Umbilical cord (tissue), 2 donors: ENCODE results near the gene GNB4. TPM values are rescaled to one million over a fixed set of nuclear protein-coding genes. Genes with fewer than 3 reads are reported as not detected.

Source experiments
- DNase-seq: peaks from one replicate; pipeline ENCODE4 v3.0.0-alpha.2; 2015; ENCODE audit warnings: low spot score
- total RNA-seq: library from RNA; depleted of rRNA; stranded (reverse); fragments of >200 nt; gene quantifications from one replicate; pipeline ENCODE4 v1.2.3, GENCODE V29; 2014; ENCODE audit warnings: low replicate concordance; ENCODE audit not compliant: insufficient read depth

GNB4 gene
- 102 TPM for total RNA-seq

- peak; percentile 94 for DNase-seq
These were observed at the start of gene GNB4 for GRCh38 chr3:179451265-179452175. Gene GNB4, minus strand, starts transcription at chr3:179451470. Its CDS starts 25,270 bp downstream, at chr3:179426200.

- no peak for DNase-seq
These were observed 44.2 kb upstream of the GNB4 start for GRCh38 chr3:179495483-179495882.

GRCh38 chr3:179493260-179493659 is 42.0 kb upstream of the GNB4 start:
- no peak for DNase-seq

- no peak for DNase-seq
These were observed 36.9 kb upstream of the GNB4 start for GRCh38 chr3:179488213-179488612.

GRCh38 chr3:179486806-179487205 is 35.5 kb upstream of the GNB4 start:
- no peak for DNase-seq

- DNase-seq: no peak
These were observed 31.6 kb upstream of the GNB4 start for GRCh38 chr3:179482857-179483256.

- DNase-seq: no peak
These were observed 24.9 kb upstream of the GNB4 start for GRCh38 chr3:179476215-179476614.

GRCh38 chr3:179474480-179474879 is 23.2 kb upstream of the GNB4 start:
- no peak for DNase-seq

GRCh38 chr3:179473565-179473964 is 22.3 kb upstream of the GNB4 start:
- DNase-seq: no peak

- DNase-seq: no peak
These were observed 13.2 kb upstream of the GNB4 start for GRCh38 chr3:179464323-179465092.

- no peak for DNase-seq
These were observed 12.0 kb upstream of the GNB4 start for GRCh38 chr3:179463319-179463718.

- no peak for DNase-seq
These were observed 9.0 kb upstream of the GNB4 start for GRCh38 chr3:179460260-179460659.

GRCh38 chr3:179455954-179456353 is 4.7 kb upstream of the GNB4 start:
- DNase-seq: no peak

GRCh38 chr3:179454887-179455286 is 3.6 kb upstream of the GNB4 start:
- no peak for DNase-seq

GRCh38 chr3:179453967-179454366 is 2.7 kb upstream of the GNB4 start:
- DNase-seq: no peak

- DNase-seq: no peak
These were observed 1.6 kb upstream of the GNB4 start for GRCh38 chr3:179452872-179453271.

GRCh38 chr3:179452176-179452564 is 900 bp upstream of the GNB4 start:
- peak; percentile 96 for DNase-seq

- peak; percentile 73 for DNase-seq
These were observed 387 bp downstream of the GNB4 start for GRCh38 chr3:179450901-179451264.

- peak; percentile 41 for DNase-seq
These were observed 989 bp downstream of the GNB4 start for GRCh38 chr3:179450261-179450701.

- DNase-seq: no peak
These were observed 1.6 kb downstream of the GNB4 start for GRCh38 chr3:179449636-179450035.

- no peak for DNase-seq
These were observed 4.0 kb downstream of the GNB4 start for GRCh38 chr3:179447251-179447650.

- DNase-seq: peak; percentile 35
These were observed 4.8 kb downstream of the GNB4 start for GRCh38 chr3:179446501-179446900.

GRCh38 chr3:179438841-179439240 is 12.4 kb downstream of the GNB4 start:
- DNase-seq: no peak
